GM19351 (cell line): Measurements from ENCODE around the gene MS4A4E.
"Not testable (repeated sequence)": the region's sequence is repeated elsewhere in the genome, so short reads cannot be mapped to it uniquely, and the experiment has no call there.

Source experiments
- ATAC-seq: cut with Tn5 transposase; IDR thresholded peaks from one replicate; pipeline ENCODE4 v1.9.1; 2021; ENCODE audit warnings: mild to moderate bottlenecking, moderate library complexity; ENCODE audit not compliant: unreplicated experiment

MS4A4E gene

DNA sequence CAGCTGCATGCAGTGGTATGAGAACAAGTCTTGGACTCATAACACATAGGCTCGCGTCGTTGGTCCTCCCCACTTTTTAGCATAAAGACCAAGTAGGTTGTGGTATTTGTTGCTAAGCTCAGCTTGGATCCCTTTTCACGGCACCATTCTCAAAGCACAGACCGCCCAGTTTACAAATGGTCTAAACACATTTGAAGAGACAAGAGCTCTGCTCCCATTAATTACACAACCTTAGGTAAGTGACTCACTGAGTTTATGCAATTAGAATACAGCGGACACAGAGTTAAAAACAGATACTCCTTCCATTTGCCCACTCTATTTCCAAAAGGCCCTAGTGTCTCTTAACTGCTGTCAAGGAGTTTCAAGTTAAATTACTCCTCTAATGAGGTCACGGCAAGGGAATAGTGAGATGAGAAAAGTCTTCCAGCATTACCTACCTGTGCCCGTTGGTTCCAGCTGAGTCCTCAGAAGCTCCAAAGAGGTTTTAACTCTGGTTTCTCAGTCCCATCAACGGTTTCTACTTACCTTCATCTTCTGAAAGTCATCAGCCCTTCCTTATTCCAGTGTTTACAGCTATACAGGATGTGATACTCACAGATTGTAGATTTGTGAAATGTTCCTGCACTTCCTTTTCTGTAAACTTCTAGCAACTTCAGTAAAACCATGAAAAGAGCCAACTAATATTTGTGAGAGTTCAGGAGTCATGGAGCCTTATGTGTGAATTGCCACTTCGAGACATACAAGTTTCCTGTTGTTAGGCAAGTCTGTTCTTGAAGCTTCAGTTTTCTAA is 60.2 kb downstream of the MS4A4E start, which contains the start of gene MS4A6A:
Gene MS4A6A (minus strand): TSS at position 543 of the 790 bp plus-strand sequence. CDS start 1,356 bp downstream, outside the sequence.
- ATAC-seq = no peak

GRCh38 chr11:60175860-60176275 is 67.1 kb downstream of the MS4A4E start:
- ATAC-seq = no peak

DNA sequence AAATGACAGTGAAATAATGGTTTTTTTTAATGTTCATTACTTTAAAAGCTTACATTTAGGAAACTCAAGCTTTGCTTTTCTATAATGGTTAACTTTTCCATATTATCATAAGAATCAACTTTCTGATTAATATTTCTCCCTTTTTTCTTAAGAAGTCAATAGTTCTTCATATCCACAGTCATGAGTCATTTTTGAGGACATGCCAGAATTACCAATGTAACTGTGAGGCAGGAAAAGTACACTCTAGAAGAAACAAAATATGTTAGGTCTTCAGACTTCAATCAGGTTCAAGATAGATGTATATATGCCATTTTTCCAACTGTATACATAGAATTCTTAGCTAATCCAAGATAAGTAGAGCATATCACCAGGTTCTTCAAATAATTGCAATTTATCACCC is 70.9 kb downstream of the MS4A4E start:
- no peak for ATAC-seq

GRCh38 chr11:60170566-60170965 is 72.4 kb downstream of the MS4A4E start:
- no peak for ATAC-seq

DNA sequence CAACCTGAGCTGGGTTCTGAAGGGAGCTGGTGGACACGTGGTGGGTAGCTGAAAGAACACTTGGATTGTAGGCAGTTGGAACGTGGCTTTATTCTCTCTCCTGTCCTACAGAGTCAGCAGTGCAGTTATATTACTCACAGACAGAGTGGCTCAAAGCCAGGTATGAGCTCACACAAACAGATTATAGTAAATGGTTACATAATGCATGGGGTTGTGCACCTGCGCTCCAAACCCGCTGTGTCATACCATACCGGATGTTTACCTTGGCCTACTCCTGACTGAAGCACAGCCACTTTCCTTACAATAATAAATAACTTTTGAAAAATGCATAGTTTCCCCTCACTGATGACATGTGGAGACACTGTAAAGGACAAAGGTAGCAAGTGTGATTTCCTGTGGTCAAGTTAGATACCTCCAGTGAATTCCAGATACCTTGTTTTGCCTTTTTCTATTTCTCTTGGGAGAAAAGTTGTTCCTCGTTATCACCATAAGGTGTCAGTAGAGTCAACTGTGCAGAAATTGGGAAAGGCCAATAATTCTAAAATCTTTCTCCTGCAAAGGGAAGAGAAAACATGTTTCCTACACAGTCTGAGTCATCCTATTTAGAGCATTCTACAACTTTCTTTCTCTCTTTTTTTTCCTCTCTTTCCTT is 73.5 kb downstream of the MS4A4E start:
- no peak for ATAC-seq

DNA sequence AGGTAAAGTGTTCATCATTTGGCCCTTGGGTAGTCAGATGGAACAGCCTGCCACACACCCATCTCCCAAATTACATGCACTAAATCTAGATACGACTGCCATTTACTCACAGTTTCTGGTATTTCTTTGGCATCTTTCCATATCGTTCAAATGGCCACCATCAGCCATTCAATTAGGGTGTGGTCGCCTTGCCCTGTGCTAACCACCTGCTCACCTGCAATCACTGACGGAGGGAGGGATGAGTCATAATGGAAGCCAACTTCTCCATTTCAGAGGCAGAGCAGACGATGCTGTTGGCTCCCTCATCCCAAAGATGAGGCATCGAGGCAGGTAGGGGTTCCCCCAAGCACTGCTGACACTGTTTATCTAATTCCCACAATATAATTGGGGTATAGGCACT is 74.6 kb downstream of the MS4A4E start:
- no peak for ATAC-seq

DNA sequence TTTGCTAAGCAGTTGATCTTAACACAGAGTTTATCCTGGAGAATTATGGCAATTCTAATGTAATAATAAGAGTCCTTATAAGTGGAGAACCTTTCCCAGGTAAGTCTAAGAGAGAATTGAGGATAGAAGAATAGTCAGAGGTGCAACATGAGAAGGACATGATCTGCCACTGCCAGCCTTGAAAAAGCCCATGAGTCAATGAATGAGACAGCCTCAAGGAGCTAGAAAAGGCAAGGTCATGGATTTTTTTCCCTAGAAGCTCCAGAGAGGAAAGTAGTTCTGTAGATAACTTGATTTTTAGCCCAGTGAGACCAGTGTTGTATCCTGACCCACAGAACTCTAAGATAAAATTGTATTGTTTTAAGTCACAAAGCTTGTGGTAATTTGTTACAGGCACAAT is 77.0 kb downstream of the MS4A4E start:
- ATAC-seq = no peak

GRCh38 chr11:60165538-60165937 is 77.4 kb downstream of the MS4A4E start:
- no peak for ATAC-seq

DNA sequence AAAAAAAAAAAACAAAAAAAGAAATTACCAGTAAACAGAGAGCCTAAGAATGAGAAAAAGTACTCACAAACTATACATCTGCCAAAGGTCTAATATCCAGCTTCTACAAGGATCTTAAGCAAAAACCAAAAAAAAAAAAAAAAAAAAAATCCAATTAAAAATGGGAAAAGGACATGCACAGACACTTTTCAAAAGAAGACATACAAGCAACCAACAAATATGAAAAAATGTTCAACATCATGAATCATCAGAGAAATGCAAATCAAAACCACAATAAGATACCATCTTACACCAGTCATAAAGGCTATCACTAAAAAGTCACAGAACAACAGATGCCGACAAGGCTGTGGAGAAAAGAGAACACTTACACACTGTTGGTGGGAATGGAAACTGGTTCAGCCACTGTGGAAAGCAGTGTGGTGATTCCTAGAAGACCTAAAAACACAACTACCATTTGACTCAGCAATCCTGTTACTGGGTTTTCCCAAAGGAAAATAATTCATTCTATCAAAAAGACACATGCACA is 78.3 kb downstream of the MS4A4E start:
- ATAC-seq = no peak

DNA sequence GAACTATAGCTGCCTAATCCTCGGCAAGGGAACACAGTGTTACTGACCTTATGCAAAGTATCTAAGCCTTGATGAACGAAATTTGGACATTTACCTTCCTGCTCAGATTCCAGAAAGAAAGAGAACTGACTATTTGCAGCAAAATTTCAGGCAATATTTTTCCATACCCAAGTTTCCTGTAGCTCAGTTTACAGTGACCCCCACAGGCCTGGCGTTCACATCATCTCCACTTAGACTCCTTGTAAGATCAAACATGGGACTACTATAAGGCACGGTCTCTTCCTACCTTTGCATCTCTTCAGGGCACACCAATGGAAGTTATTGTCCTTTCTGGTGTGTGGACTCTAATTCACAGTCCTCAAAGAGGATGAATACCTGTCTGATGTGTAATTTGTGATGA is 81.2 kb downstream of the MS4A4E start:
- no peak for ATAC-seq

- ATAC-seq = no peak
These were observed 81.8 kb downstream of the MS4A4E start for GRCh38 chr11:60161107-60161506.

DNA sequence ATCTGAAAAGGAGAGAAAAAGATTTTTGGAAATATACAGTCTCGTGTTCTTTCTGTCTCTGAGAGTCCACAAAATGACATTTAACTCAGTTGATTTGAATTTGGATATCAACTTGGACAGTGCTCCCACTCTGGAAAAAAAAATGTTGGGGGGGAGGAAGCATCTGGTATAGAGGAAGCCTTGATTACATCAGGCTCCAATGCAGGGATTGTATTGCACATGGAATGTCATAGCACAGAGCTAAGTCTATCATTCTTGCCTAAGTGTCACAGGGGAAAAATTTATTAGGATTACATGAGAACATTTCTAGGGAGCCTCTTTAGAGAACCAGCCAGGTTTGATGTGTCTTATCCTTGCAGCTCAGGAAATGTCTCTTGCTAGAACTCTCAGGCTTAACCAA is 83.1 kb downstream of the MS4A4E start:
- no peak for ATAC-seq

DNA sequence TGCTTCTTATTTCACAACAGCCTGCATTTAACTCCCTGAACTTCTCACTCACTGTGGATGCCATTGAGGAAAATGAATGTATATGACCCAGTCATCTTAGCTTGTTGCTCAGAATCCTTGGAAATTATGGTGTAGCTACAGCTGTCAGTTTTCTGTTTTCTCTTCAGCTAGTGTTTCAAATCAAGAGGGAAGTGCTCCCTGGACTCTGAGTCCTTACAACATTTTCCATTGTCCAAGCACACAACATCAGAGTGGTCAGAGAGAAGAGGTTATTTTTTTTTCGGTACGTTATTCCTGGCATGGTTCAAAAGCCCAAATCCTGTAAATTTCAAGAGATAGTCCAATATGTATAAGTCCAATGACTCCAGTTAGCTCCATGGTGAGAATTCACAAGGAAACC is 83.7 kb downstream of the MS4A4E start:
- ATAC-seq = no peak

- ATAC-seq = no peak
These were observed 84.3 kb downstream of the MS4A4E start for GRCh38 chr11:60158636-60159035.

DNA sequence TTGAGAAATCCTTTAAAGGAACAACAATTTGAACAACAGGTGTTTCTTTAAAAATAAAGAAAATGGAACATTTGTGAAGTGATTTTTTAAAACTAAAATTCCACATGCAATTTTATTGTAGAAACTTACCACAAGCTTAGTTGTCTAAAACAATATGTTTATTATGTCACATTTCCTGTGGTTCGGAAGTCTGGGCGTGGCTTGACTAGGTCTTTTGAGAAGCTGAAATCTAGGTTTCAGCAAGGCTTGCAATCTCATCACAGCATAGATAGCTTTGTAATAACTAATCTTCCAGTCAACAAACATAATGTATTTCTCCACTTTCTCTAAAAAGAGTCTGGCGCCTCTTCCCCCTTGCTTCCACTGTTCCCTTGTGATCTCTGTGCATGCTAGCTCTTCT is 87.0 kb downstream of the MS4A4E start:
- ATAC-seq = no peak

DNA sequence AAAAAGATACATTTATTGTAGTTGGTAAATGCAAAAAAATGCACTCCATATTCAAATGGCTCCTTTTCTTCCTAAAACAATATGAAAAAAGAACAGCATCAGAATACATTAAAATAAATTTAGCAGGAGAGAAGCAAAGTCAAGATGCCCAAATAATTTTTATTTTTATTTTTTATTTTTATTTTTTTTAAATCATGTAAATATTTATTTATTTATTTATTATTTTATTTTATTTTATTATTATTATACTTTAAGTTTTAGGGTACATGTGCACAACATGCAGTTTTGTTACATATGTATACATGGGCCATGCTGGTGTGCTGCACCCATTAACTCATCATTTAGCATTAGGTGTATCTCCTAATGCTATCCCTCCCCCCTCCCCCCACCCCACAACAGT is 90.2 kb downstream of the MS4A4E start:
- ATAC-seq = not testable (repeated sequence)

GRCh38 chr11:60150279-60150678 is 92.7 kb downstream of the MS4A4E start:
- no peak for ATAC-seq
